ENCODE measurements around the gene AFDN. TPM values are rescaled to one million over a fixed set of nuclear protein-coding genes. Genes with fewer than 3 reads are reported as not detected.

The AFDN gene
- total RNA-seq, 1 donor from 2014 or later = 75.9 TPM

DNA sequence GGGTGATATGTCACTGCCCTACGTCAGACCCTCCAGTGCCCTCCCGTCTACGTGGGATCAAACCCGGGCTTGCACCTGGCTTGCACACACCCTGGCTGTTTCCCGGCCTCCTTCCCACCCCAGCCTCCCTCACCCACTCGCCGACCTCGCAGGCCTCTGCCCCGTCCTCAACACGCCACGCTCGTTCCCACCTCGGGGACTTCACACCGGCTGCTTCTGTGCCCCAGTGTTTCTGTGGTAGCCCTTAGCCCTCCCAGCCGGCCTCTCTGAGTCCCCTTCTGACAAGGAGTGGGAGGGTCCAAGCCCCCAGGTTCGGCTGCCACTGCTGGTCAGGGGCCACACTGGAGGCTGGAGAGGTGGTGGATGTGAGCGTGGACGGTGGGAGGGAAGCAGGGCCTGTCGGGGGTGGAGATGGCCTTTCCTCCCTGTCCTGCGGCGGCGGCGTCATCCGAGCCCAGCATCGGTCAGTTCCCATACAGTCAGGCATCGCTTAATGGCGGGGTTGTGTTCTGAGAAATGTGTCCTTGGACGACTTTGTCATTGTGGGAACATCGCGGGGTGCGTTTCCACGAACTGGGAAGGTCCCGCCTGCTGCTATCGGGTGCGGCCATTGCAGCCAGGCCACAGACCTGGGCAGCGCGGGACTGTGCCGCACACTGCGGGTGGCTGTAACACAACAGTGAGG is 159.3 kb downstream of the AFDN start:
- H3K36me3 Mint-ChIP-seq (ENCODE audit: low read depth) = no peaks in the 10 kb centered on the region
- intact Hi-C loops (cut with micrococcal nuclease) = no loop called here
- no peak overlapping the region for H3K4me3 Mint-ChIP-seq
- H3K27me3 Mint-ChIP-seq (ENCODE audit: insufficient read depth) = peaks cover 3% of the 10 kb centered on the region
- no peaks in the 10 kb centered on the region for H3K4me1 Mint-ChIP-seq (ENCODE audit: low read depth)
- H3K27ac Mint-ChIP-seq = no peak overlapping the region
- DNase-seq (ENCODE audit: low spot score) = no peak
- H3K9me3 Mint-ChIP-seq = no peaks in the 10 kb centered on the region

DNA sequence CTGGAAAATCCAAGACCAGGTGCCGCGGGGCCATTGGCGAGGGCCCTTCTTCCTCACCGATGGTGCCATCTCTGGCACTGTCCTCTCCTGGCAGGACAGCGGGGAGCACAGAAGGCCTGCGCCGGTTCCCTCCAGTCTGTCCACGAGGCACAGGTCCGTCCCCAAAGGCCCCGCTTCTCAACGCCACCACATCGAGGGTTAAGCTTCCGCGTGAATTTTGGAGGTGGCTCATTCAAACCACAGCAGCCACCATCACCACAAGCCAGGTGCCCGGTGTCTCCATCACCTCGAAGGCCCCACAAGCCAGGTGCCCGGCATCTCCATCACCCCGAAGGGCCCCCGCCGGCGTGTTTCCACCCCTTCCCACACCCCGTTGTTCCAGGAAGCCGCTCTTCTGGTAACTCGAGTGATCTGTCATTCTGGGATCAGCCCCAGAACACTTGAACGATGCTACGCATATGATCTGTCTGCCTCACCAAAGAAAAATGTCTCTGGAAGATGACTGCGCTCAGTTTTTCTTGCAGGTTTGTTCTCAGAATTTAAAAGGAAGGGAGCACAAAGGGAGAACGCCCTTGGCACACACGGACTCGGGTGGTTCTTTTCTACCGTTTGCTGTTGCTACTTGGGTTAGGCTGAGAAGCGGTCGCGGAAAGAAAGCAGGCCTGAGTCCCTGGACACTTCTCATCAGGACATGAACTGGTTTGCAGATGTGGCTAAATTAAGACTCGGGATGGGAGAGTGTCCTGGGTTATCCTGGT is 160.9 kb downstream of the AFDN start:
- H3K9me3 Mint-ChIP-seq = no peaks in the 10 kb centered on the region
- H3K27ac Mint-ChIP-seq = no peak overlapping the region
- H3K4me3 Mint-ChIP-seq = no peak overlapping the region
- no peaks in the 10 kb centered on the region for H3K27me3 Mint-ChIP-seq (ENCODE audit: insufficient read depth)
- no peaks in the 10 kb centered on the region for H3K36me3 Mint-ChIP-seq (ENCODE audit: low read depth)
- intact Hi-C loops (cut with micrococcal nuclease) = no loop called here
- no peak for DNase-seq (ENCODE audit: low spot score)
- H3K4me1 Mint-ChIP-seq (ENCODE audit: low read depth) = no peaks in the 10 kb centered on the region

DNA sequence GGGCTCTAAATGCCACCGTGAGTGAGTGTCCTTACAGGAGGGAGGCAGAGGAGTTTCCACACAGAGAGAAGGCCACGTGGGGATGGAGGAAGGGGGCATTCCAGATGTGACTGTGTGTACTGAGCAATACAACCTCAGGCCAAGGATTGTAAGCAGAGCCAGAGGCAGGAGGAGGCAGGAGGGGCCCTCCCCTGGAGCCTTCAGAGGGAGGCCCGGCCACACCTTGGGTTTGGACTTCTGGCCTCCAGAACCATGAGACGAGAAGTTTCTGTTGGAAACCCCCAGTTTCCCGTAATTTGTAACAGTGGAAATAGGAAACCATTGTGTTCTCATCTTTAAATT is 161.4 kb downstream of the AFDN start:
- no peaks in the 10 kb centered on the region for H3K36me3 Mint-ChIP-seq (ENCODE audit: low read depth)
- no peak for DNase-seq (ENCODE audit: low spot score)
- no peak overlapping the region for H3K27ac Mint-ChIP-seq
- H3K27me3 Mint-ChIP-seq (ENCODE audit: insufficient read depth) = no peaks in the 10 kb centered on the region
- intact Hi-C loops (cut with micrococcal nuclease) = no loop called here
- no peaks in the 10 kb centered on the region for H3K4me1 Mint-ChIP-seq (ENCODE audit: low read depth)
- H3K9me3 Mint-ChIP-seq = no peaks in the 10 kb centered on the region
- H3K4me3 Mint-ChIP-seq = no peak overlapping the region

DNA sequence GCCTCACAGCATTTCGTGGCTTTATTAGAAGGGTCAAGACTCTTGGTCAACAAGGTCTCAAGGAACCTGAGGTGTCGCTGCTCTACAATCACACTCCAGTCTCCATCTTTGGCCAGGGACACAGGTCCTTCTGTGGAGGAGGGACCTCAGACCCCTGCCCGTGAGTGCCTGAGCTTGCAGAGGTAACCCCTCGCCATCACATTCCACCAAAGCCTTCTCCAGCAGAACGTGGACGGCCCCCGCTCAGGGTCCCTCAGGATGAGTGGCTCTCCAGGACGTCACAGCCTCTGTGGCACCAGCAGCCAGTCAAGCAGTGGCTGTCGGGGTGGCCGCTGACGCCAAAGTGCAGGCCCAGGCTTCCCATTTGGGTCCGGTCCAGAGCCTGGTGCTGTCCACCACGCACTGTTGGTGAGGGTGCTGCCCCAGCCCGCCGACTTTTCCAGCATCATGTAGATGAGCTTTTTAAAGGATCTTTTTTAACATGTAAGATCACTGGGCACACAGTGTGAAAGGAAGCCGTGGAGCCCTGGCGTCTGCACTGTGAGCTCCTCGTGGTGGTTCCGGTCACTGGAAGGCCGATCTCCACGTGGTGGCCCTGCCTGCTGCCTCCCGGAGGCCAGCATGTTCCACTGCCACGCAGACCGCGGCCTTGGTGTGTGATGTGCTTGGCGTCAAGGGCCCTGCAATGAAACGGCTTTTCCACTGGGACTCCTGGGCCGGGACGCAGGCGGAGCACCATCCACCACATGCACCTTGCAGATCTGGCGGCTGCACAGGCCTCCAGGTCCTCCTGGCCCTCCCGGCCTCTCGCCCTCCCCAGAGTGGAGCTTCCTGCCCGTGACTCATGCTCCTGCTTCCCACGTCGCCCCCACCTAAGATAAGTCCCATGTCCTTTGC is 162.5 kb downstream of the AFDN start:
- no peaks in the 10 kb centered on the region for H3K36me3 Mint-ChIP-seq (ENCODE audit: low read depth)
- no peak overlapping the region for H3K27ac Mint-ChIP-seq
- H3K9me3 Mint-ChIP-seq = no peaks in the 10 kb centered on the region
- no peaks in the 10 kb centered on the region for H3K27me3 Mint-ChIP-seq (ENCODE audit: insufficient read depth)
- intact Hi-C loops (cut with micrococcal nuclease) = no loop called here
- no peak overlapping the region for H3K4me3 Mint-ChIP-seq
- no peaks in the 10 kb centered on the region for H3K4me1 Mint-ChIP-seq (ENCODE audit: low read depth)
- DNase-seq (ENCODE audit: low spot score) = no peak

DNA sequence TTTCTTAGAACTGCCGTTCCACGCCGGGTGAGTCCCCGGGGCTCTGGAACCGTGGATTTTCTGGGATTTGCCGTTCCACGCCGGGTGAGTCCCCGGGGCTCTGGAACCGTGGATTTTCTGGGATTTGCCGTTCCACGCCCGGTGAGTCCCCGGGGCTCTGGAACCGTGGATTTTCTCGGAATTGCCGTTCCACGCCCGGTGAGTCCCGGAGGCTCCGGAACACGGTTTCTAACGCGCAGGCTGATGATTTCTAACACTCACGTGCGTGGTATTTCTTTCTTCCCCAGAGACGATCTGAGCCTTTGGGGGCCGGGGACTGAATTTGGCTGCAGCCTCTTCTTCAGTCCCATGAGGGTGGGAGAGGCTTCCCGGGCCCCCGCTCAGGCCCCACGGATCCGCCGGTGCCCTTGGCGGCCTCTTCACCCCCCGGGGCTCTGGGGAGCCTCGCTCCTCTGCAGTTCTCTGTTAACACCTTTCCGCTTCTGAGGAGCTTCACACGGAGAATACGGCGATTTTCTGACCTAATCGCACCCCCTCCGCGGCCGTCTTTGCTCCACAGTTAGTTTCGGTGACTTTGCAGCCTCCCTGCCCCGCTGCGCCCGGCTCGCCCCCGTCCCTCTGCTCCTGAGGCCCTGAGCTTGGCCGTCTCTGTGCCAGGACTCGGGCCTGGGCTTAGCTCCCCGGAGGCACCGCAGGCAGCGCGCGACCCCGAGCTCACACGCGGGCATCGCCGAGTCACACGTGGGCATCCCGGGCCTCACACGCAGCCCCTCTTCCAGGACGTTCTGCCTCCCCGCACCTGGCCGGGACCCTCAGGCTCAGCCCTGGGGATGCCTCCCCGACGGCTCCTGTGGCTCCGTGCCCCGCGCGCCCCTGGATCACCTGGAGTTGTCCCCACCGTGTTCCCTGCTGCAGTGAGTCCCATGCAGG is 163.6 kb downstream of the AFDN start:
- Mint-ChIP-seq H3K27me3 (ENCODE audit: insufficient read depth) (no peaks in the 10 kb centered on the region), H3K36me3 (ENCODE audit: low read depth) (no peaks in the 10 kb centered on the region), H3K4me1 (ENCODE audit: low read depth) (no peaks in the 10 kb centered on the region), H3K9me3 (no peaks in the 10 kb centered on the region), H3K4me3 (no peak overlapping the region), H3K27ac (no peak overlapping the region)
- intact Hi-C loops (cut with micrococcal nuclease) = no loop called here
- no peak for DNase-seq (ENCODE audit: low spot score)

DNA sequence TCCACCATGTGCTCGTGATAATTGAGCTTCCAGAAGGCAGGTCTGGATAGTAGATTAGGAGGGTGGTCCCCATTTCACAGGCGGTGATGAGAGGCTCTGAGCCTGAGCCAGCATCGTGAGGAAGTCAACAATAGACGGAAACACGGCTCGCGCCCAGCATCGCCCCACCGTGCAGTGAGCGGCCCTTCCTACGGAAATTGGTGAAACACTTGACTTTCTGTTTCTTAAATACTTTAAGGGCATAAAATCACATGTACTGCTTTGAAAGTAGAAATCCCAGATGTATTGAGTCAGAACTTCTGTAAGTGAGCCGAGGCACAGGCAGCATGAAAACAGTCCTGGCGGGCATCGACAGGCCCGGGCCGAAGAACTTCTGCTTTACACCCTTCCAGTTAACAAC is 166.5 kb downstream of the AFDN start:
- Mint-ChIP-seq H3K4me3 (no peak overlapping the region), H3K27me3 (ENCODE audit: insufficient read depth) (no peaks in the 10 kb centered on the region), H3K27ac (no peak overlapping the region), H3K36me3 (ENCODE audit: low read depth) (no peaks in the 10 kb centered on the region), H3K9me3 (no peaks in the 10 kb centered on the region), H3K4me1 (ENCODE audit: low read depth) (no peaks in the 10 kb centered on the region)
- DNase-seq (ENCODE audit: low spot score) = no peak
- intact Hi-C loops (cut with micrococcal nuclease) = no loop called here

DNA sequence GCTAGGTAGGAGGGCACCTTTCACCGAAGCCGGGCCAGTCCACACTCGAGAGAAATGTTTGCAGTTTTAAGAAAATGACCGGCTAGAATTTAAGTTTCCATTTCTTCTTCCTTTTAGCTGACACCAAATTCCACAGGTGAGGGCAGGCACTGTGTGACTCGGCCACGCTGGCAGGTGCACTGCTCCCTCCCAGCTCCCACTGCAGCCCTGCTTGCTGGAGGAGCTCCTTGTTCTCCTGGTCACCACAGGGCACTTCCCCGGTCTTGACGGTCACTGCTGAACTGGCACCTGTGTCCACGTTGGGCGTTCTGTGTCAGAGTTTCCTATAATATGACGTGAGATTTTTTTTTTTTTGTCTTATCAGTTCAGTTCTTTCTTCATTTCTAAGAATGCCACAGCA is 167.1 kb downstream of the AFDN start:
- DNase-seq (ENCODE audit: low spot score) = no peak
- no peaks in the 10 kb centered on the region for H3K4me1 Mint-ChIP-seq (ENCODE audit: low read depth)
- intact Hi-C loops (cut with micrococcal nuclease) = no loop called here
- H3K36me3 Mint-ChIP-seq (ENCODE audit: low read depth) = no peaks in the 10 kb centered on the region
- no peak overlapping the region for H3K4me3 Mint-ChIP-seq
- no peaks in the 10 kb centered on the region for H3K9me3 Mint-ChIP-seq
- H3K27me3 Mint-ChIP-seq (ENCODE audit: insufficient read depth) = no peaks in the 10 kb centered on the region
- H3K27ac Mint-ChIP-seq = no peak overlapping the region

DNA sequence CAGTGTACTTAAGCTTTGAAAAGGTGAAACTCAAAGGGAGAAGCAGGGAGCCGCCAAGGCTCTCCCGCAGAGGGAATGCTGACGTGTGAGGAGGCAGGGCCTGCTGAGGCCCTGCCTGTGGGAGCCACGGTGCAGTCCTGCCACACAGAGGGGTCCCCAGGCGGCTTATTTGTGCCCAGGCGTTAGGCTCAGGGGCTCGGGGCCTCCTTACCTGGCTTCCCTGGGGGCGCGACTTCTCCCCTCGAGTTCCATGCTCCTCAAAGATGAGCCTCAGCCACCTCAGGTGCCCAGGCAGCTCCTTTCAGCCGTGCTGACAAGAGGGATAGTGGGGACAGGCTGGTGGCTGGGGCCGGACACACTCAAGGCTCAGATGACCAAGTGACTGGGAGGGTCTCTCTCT is 168.6 kb downstream of the AFDN start:
- no peaks in the 10 kb centered on the region for H3K27me3 Mint-ChIP-seq (ENCODE audit: insufficient read depth)
- no peak overlapping the region for H3K27ac Mint-ChIP-seq
- intact Hi-C loops (cut with micrococcal nuclease) = no loop called here
- H3K4me1 Mint-ChIP-seq (ENCODE audit: low read depth) = no peaks in the 10 kb centered on the region
- H3K36me3 Mint-ChIP-seq (ENCODE audit: low read depth) = no peaks in the 10 kb centered on the region
- no peak overlapping the region for H3K4me3 Mint-ChIP-seq
- DNase-seq (ENCODE audit: low spot score) = no peak
- H3K9me3 Mint-ChIP-seq = no peaks in the 10 kb centered on the region

DNA sequence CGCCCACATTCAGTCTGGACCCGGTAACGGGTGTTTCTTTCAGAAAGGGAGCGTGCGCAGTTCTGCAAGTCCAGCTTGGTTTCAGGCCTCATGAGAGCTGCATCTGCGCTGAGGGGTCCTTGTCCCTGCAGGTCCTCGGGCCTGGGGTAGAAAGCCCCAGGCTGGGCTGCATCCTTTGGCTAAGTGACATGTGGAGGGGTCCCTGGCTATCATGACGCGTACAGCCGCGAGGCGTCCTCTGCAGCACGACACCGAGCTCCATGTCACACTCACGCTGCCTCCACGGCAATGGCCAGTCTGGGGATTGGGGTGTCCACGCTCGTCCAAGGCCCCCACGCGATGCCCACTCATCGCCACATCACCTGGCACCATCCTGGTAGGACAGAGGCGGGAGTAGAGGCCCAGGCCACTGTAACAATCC is 169.0 kb downstream of the AFDN start:
- Mint-ChIP-seq H3K4me1 (ENCODE audit: low read depth) (no peaks in the 10 kb centered on the region), H3K27me3 (ENCODE audit: insufficient read depth) (no peaks in the 10 kb centered on the region), H3K4me3 (no peak overlapping the region), H3K36me3 (ENCODE audit: low read depth) (no peaks in the 10 kb centered on the region), H3K27ac (no peak overlapping the region), H3K9me3 (peaks cover 1% of the 10 kb centered on the region)
- no peak for DNase-seq (ENCODE audit: low spot score)
- intact Hi-C loops (cut with micrococcal nuclease) = no loop called here

DNA sequence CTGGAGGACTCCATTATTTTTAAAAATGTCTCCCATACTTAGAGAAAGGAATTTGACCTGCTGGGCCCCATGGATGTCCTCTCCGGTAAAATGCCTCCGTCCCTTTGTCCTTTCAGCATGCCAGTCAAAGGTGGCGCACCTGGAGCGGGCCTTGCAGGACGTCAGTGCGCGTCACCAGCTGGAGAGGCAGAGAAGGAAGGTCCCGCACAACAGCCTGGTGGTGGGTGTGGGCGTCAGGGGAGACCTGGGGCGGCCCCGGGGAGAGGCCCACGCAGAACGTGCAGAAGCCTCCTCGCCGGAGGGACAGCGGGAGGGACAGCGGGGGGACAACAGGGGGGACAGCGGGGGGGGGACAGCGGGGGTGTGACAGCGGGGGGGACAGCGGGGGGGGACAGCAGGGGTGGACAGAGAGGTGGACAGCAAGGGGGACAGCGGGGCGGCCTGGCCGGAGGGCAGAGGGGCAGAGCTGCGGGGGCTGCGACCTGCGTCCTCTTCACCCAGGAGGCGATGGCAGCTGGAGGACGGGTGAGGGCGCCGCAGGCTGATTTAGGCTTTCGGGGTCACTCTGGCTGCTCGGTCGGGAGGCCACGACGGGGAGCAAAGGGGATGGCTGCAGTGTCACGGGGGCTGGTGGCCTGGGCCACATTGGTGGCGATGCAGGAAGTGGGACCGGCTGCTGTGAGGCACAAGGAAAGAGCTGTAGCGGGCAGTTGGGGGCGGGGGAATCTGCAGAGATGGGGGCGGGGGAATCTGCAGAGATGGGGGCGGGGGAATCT is 169.9 kb downstream of the AFDN start:
- H3K4me3 Mint-ChIP-seq = no peak overlapping the region
- H3K9me3 Mint-ChIP-seq = peaks cover 4% of the 10 kb centered on the region
- H3K36me3 Mint-ChIP-seq (ENCODE audit: low read depth) = no peaks in the 10 kb centered on the region
- H3K4me1 Mint-ChIP-seq (ENCODE audit: low read depth) = no peaks in the 10 kb centered on the region
- no peaks in the 10 kb centered on the region for H3K27me3 Mint-ChIP-seq (ENCODE audit: insufficient read depth)
- intact Hi-C loops (cut with micrococcal nuclease) = no loop called here
- DNase-seq (ENCODE audit: low spot score) = no peak
- peak overlapping the region; percentile 29 for H3K27ac Mint-ChIP-seq

DNA sequence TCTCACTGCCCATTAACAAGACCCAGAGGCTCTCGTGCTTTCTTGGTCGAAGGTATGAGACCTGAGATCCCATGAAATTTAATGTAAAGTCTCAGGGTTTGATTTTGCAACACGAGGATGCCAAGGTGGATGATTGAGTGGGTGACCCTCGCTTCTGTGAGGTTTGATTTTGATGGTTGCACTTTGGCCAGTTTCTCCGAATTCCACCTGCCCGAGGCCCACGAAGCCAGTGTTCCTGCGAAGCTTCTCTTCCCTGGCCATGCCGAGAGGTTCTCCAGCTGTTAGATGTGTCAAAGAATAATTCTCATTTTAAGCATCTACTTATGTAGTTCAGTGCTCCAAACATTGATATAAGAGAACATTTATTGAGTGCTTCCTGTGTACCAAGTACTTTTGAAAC is 170.9 kb downstream of the AFDN start, which contains the start of gene KIF25:
KIF25 (plus strand) TSS at position 30 of the 400 bp plus-strand sequence. CDS start 31,915 bp downstream, outside the sequence.
- Mint-ChIP-seq H3K27ac (peak within 1 kb of the TSS; percentile 29), H3K27me3 (ENCODE audit: insufficient read depth) (no peaks in the 10 kb centered on the region), H3K4me3 (no peak within 1 kb of the TSS)

DNA sequence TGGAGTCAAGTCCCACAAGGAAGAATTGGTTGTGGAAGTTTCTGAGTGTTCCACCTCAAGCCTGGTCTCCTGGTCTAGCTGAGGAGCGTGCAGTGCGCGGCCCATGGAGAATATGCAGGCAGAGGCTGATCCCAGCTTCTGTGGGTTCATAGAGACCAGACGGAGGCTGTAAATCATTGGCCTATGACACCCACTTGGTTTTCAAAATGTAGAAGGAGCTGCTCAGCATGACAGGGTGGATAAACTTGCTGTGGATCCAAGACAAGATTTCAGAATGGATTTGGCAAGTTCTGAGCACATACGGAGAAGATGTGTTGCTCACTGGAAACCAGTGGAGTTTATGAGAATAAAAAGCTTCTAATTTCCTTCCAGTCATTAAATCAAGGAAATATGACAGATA is 171.5 kb downstream of the AFDN start:
- Mint-ChIP-seq H3K4me1 (ENCODE audit: low read depth) (no peaks in the 10 kb centered on the region), H3K4me3 (no peak overlapping the region), H3K27me3 (ENCODE audit: insufficient read depth) (no peaks in the 10 kb centered on the region), H3K36me3 (ENCODE audit: low read depth) (no peaks in the 10 kb centered on the region), H3K9me3 (peaks cover 4% of the 10 kb centered on the region), H3K27ac (no peak overlapping the region)
- intact Hi-C loops (cut with micrococcal nuclease) = no loop called here
- DNase-seq (ENCODE audit: low spot score) = no peak

More for the DNA sequence above, 170.9 kb downstream of the AFDN start, which contains the start of gene KIF25:
- Mint-ChIP-seq H3K36me3 (ENCODE audit: low read depth) (no peaks in the 10 kb centered on the region), H3K9me3 (peaks cover 4% of the 10 kb centered on the region), H3K4me1 (ENCODE audit: low read depth) (no peaks in the 10 kb centered on the region)
- intact Hi-C loops (cut with micrococcal nuclease) = no loop called here
- no peak for DNase-seq (ENCODE audit: low spot score)
